T-helper 9 cell (primary cell): ENCODE data around the gene PARD3B.

Source experiments
- DNase-seq: peaks from one replicate; pipeline ENCODE4 v3.0.0-alpha.2; 2020

Gene PARD3B

DNA sequence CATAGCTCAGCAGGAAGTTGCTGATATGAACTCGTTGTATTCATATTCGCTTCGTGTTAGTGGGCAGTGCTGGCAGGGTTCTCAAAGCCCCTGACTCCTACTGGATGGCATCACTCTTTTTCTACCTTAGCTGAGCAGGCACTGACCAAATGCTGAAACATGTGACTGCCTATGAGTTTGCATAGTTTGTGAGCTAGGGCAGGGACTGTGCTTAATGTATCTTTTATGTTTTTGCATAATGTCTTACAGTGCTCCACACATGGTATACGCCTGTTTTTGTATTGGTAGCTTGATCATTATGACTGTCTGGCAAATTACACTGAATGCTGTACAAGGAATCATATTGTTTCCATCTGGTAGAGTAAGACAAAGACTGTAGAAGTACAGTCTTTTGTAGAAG, 305.3 kb downstream of the PARD3B start:
- no peak for DNase-seq

DNA sequence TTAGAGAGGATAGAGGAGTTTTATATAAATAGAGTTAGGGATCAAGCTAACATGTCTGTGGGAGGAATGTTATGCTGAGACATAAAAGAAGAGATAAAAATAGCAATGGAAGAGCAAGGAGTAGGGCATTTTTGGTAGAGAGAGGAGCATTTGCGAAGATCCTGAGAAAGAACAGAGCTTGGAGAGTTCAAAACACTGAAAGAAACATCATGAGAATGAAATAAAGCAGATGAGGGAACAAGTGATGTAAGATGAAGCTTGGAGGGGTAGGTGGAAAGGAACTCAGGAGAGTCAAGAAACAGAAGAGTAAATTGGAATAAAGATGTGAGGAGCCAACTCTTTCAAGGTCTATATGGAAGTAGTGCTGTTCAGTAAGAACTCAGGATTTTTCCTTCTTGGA, 308.6 kb downstream of the PARD3B start:
- no peak for DNase-seq

DNA sequence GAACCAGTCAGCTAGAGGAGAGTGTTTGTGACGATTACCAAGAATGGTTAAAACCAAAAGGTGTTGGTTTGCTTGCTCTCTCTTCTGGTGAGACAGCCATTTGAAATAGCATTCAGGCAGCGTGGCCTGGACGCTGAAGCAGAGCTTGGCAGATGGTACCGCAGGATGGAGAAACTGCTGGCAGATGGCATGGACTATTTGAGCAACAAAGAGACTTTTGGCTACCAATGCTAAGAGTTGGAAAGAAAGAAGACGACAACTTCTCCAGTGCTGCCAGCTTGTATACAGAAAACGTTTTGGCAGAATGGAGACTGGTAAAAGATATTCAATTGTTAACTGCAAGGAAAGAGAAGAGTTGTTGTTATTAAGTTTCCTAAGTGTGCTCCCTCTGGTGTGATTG, 315.0 kb downstream of the PARD3B start:
- DNase-seq = no peak

DNA sequence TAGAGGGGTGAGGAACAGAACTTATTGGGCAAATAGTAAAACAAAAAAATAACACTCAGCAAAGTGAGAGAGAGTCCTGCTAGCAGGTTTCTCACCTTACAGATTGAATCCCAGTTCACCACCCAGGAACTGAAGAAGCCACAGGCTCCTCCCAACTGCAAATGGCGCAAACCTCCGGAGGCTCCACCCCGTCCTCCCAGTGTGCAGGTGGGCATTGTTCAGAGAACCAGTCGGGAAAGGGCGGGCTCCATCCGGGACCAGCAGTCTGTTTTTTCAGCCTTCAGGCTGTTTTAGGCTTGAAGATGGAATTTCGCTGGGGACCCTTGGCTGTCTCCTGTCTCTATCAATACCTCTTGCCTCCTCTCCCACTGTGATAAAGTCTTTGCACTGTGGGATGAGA, 317.5 kb downstream of the PARD3B start:
- no peak for DNase-seq

DNA sequence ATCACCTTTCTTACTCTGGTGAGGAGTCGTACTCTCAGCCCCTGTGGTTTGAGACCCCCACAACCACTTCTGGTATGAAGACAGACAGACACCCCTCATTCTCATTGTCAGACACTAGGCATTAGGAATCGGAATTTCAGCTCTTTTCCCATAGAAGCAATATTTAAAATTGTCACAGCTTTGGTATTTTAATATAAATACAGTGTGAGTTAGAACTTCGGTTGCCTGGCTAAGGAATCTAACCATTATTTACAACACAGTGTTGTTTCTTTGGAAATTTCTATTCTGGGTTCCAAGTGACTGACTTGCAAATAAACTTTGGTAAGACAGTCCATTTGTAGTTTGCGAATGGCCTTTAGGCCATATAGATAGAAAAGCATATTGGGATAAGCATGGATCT, 318.1 kb downstream of the PARD3B start:
- DNase-seq = no peak

DNA sequence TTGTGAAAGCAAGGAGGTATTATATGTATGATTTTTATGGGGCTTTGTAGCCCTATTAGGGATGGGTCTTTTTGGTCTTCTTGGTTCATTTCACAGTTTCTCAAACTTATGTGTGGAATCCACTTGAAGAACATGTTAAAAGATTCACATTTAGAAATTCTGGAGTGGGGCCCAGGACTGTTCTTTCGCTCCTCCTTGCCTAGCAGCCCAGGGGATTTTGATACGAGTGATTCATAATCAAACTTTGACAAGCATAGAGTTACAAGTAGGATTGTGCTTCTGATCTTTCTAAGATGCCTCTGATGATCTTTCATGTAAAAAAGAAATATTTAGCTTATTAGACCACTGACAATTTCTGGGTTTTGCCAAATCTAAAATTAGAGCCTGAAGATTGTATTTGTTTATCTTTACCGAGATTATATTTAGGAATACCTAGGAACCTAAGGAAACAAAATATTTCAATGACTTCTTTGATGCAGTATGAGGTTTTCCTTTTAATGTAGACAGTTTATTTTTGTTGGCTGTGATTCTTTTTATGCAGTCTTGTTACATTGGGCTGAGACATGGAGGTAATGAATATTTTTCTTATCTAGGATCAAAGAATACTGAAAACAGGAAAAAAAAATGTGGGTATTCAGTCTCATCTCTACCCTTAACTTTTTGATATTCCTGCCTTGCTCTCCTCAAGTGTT, 324.0 kb downstream of the PARD3B start:
- no peak for DNase-seq

DNA sequence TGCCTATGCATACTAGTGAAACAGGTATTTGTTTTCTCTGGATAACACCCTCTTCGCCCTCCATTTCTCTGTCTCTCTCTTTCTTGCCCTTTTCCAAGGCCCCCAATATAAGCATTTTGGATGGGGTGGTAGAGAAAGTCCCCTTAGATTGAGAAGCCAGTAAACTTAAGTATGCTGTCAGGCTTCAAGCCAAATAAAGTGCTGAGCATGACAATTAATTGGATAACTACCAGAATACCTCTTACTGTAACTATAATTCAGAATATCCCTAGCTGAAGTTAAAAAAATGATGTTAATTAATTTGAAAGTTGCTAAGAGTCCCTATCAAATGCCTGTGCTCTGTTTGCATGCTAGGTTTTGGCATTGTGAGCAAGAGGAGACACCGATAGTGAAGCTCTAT, 324.8 kb downstream of the PARD3B start:
- DNase-seq = no peak

DNA sequence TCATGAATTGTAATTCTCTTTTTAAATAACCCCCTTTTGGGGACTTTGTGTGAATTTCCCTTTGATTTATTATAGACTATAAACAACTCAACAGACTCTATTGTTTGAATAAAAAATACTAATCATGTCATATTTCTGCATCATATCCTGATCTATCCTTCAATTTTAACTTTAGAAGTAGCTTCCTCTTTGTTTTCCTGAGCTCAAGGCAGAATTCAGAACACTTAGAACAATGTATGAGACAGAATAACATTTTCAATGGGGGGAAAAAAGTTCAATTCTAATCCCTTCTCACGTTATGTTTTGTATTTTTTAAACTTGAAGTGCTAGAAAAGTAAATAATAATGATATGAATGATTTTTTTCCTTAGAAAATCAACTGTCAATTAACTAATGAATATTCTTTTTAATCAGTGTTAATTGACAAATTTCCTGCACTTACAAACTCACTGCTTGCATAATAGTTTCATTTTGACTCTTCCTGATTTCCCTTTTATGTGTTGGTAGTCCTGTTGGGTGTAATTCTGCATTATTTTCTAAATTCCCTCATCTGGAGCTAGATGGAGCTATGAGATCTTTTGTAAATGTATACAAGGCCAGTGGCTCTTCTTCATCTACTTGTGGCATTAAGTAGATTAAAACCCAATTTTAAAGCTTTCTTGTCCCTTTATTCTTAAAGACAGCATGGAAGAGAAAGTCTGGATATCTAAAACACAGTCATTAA, 326.1 kb downstream of the PARD3B start:
- DNase-seq = no peak

DNA sequence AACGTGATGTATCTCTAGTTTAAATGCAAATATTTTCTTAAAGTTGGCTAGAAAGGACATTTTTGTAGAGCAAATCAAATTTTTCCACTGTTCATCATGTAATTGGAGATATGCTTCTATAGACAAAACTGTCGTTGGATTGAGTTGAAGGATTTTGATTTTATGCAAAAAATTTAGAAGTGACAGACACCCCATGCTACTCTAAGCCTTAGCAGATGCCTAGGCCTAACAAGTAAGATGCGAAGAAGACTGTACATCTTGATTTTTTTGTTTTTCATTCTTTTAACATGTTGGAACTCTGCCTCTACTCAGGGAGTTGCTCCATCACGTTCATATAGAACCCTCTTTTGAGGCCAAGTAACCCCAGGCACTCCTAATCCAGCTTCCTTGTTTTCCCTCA, 331.0 kb downstream of the PARD3B start:
- no peak for DNase-seq

DNA sequence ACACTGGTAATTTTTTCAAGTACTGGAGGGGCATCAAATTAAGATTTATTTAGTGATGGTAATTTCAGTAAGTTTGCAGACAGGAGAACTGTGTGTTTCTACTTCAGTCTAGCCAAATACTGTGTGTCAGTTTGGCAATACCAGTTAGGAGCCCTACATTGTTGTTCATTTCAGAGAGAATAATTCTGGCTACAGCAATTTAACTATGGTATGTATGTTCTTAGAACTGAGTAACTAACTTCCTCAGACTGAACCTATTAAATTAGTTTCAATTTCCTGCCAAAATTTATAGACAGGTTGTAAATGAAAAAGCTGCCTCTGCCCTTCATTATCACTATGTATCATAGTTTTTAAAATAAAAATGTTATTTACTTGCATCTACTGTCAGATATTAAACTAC, 332.4 kb downstream of the PARD3B start:
- no peak for DNase-seq

DNA sequence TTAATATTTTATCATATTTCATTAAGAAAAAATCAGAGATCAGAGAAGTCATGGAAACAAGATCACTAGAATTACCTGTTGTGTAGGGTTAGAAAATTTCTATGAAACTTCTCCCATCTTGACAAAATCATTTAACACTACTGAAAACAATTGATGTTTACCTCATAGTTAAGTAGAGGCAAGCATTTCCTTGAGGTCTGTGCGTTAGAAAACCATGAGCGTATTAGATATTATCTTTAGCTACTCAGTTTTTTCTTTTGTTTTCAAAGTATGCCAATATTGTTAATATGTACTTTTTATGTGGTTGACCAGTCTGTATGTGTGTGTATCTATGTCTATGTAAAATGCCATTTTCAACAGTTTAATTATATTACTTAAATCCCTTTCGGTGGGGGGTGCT, 335.7 kb downstream of the PARD3B start:
- DNase-seq = no peak

DNA sequence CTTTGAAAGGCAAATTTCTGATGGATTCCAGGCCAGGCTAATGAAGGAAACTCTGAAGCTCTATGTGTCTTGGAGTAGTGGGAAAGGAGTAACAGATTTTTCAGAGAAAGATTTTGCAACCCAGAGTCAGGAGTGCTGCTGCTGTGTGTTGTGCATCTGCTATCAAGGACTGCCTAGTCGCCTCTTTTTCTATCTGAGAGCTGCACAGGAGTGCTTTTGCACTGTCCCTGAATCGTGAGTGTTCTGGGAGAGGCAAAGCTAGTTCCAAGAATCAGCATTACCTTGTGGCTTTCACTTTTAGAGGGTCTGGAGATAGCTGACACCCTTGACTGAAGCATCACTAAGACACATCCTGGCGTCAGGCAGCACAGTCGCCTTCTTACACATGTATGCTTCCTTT, 336.4 kb downstream of the PARD3B start:
- DNase-seq = no peak

DNA sequence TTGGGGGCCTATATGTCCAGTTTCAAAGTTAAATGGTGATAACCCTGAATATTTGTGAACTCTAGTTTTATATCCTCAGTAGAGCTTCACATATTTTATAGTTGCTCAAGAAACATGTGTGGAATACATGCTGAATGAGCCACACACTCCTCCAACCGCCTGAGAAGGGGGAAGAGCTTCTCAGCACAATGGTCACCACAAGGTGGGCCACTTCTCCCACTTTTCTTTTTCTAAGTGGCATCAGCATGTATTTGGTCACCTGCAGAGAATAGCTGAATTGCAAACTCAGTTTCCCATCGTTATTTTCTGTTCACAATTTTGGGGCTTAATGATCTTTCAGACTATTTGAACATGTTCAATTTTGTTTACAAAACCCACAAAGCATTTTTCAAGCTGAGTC, 340.5 kb downstream of the PARD3B start:
- no peak for DNase-seq

DNA sequence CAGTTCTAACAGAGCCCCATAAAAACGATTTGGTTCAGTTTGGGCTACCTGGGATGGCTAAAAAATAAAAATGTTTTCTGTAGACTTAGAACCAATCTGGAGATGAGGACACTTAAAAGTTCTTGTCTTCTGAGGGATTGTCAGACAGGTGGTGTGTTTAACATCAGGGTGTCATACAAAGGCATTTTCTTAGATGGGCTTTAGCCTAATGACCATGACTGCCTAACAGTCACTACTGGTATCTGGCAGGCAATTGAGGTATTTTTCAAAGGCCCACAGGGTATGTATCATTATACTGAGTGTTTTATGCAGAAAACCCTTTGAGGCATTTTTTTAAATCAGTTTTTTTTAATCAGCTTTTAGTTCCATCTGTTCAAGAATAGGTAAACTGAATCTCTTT, 341.4 kb downstream of the PARD3B start:
- no peak for DNase-seq

DNA sequence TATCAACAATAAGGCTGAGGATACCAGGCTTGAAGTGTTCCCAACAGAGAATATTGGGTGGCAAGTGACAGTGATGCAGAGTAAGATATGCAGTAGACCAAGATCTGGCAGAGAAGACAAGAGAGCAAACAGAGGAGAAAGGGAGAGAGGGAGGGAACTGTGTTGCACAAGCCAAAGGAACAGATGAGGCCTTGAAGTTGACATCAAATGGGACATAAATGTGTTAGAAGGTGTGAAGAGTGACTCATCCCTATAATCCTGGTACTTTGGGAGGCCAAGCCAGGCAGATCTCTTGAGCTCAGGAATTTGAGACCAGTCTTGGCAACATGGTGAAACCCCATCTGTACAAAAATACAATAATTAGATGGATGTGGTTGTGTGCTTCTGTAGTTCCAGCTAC, 342.9 kb downstream of the PARD3B start:
- DNase-seq = no peak

DNA sequence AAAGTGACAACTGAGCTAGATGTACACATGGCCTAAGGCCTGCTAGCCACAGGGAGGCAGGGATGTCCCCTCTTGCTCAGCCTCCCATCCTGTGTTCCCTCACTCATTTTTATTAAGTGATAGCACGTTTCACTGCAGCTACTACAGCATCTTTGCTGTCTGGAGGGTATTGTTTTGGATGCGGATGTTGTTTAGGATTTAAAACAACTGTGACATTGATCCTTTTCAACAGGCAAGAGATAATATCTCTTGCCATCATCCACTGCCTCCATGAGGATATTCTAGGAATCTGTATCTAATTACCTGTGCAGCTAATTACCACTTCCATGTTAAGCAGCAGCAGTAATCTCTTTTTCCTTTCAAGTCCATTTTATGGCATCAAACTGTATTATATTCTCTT, 345.4 kb downstream of the PARD3B start:
- no peak for DNase-seq

DNA sequence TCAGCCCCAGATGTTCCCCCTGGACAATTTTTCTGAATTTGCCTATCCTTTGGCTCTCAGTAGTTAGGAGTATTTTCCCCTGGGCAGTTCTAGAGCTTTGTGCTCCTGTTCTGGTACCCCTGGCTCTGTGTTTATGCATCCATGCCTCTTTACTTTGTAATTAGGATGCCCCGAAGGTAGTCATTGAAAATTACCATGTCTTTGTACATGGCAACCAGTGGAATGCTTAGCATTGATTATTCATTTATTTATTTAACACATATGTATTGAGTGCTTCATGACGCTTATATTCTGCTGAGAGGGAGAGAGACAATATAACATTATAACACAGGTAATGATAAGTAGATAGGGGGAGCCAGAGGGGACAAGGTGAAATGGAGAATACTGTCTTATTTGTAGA, 346.5 kb downstream of the PARD3B start:
- no peak for DNase-seq

DNA sequence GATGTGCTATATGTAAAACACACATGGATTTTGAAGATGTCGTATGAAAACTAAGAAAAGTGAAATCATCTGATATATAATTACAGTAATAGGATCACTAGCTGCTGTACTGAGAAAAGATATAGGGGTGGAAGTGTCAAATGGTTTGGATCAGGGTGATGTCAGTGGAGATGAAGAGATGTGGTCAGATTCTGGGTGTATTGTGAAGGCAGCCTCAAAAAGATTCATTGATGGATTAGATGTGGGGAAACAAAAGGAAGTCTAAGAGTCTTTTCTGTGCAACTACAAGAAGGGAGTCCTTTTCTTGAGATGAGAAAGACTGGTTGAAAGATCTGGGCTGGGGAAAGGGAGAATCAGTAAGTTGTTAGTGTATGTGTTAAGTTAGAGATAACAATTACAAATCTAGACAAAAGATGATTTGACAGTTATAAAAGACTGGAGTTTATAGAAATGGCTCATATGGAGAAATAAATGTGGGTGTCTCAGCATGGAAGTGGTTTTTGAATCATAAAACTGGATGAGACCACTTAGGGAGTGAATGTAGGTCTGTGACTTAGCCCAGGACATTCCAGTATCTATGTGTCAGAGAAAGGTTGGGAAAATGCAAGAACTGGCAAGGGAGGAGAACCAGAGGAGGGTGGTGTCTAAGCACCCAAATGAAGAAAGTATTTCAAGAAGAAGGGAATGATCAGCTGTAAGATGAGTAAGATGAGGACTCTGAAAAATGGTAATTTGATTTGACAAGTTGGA, 347.4 kb downstream of the PARD3B start:
- DNase-seq = no peak

DNA sequence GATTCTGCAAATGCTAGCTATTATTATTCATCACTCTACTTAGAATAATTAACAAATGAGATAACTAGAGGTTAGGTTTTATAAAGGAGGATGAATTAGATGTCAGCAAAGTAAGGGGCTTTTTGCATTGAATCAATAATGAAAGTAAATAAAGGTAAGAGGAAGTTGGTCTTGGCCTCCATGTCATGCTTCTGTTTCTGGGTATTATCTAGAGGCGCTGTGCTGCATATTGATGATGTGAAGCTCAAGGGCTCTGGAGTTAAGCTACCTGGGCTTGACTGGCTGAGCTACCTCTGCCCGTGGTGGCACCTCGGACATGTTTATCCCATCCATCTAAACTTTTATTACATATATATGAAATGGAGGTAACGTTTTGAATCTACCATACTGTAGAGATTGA, 350.9 kb downstream of the PARD3B start:
- DNase-seq = no peak

DNA sequence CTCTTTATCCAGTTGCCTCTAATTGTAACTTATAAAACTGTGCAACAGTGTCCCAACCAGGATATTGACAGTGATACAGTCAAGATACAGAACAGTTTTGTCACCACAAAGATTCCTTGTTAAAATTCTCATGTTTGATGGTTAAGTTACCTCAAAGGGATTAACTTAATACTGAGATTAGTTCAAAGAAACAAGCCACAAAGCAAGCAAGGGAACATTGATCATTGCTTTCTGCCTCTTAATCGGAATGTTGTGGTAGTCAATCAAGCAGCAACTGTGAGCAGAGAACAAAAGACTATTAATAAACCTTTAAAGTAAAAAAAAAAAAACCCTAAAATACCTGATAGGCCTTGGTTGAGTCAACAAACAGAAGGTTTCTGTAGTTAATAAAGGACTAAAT, 352.3 kb downstream of the PARD3B start:
- no peak for DNase-seq

DNA sequence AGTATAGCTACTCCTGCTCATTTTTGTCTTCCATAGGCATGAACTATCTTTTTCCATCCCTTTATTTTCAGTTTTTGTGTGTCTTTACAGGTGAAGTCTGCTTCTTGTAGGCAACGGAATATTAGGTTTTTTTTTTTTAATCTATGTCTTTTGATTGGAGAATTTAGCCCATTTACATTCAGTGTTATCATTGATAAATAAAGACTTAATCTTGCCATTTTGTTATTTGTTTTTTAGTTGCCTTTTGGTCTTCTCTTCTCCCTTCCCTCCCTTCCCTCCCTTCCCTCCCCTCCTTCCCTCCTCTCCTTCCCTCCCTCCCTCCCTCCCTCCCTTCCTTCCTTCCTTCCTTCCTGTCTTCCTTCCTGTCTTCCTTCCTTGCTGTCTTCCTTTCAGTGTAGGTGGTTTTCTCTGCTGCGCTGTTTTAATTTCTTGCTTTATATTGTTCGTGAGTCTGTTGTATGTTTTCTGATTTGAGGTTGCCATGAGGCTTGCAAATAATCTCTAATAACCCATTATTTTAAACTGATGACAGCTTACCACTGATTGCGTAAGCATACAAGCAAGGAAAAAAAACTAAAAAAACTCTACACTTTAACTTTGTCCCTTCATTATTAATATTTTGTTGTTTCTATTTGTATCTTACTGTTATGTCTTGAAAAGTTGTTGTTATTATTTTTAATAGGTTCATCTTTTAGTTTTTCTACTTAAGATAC, 353.8 kb downstream of the PARD3B start:
- DNase-seq = no peak

DNA sequence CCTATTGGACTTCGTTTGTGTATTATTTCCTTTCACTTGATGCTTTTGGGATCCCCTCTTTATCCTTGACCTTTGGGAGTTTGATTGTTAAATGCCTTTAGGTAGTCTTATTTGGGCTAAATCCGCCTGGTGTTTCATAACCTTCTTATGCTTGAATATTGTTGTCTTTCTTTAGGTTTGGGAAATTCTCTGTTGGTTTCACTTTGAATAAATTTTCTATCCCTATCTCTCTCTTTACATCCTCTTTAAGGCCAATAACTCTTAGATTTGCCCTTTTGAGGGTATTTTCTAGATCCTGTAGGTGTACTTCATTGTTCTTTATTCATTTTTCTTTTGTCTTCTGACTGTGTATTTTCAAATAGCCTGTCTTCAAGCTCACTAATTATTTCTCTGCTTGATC, 354.7 kb downstream of the PARD3B start:
- DNase-seq = no peak

DNA sequence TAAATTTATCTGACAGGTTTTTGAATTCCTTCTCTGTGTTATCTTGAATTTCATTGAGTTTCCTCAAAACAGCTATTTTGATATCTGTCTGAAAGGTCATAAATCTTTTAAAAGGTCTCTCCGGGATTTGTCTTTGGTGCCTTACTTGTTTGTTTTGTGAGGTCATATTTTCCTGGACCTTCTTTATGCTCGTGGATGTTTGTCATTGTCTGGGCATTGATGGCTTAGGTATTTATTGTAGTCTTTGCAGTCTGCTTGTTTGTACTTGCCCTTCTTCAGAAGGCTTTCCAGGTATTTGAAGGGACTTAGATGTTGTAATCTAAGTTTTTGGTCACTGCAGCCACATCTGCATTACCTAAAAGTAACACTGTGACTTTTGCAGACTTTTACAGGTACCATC, 355.2 kb downstream of the PARD3B start:
- no peak for DNase-seq

DNA sequence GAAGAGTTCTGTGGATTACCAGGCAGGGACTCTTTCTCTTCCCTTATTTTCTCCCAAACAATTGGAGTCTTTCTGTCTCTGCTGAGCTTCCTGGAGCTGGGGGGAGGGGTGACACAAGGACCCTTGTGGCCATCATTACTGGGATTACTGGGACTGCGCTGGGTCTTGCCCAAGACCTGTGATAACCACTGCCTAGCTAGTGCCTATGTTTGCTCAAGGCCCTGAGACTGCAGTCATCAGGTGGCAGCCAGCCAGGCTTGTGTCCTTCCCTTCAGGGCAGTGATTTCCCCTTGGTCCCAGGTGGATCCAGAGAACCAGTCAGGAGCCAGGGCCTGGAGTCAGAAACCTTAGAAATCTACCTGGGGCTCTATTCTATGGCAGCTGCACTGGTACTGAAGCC, 355.6 kb downstream of the PARD3B start:
- DNase-seq = no peak
